GM12875 (cell line): ENCODE data around the gene CBY3.

Source experiments
- H3K4me3 ChIP-seq: one replicate; pipeline ENCODE4 v1.5.1; 2011; ENCODE audit warnings: low read depth, low read length, control low read depth
- CTCF ChIP-seq: IDR thresholded peaks from 2 replicates; pipeline ENCODE4 v1.5.1; 2011; ENCODE audit warnings: low read depth, mild to moderate bottlenecking, control low read depth, inconsistent platforms, low read length, moderate library complexity, borderline replicate concordance; ENCODE audit not compliant: insufficient read depth

The CBY3 gene

GRCh38 chr5:179680780-179681401, at the start of gene CBY3:
Gene CBY3 (minus strand): TSS chr5:179681034. CDS start chr5:179680918, 116 bp downstream.
- no peak for TF ChIP-seq CTCF
- no peak within 1 kb of the TSS for H3K4me3 ChIP-seq

GRCh38 chr5:179730356-179730755, 49.5 kb upstream of the CBY3 start:
- TF ChIP-seq CTCF, result no peak
- H3K4me3 ChIP-seq, result no peak overlapping the region

GRCh38 chr5:179729727-179730126, 48.9 kb upstream of the CBY3 start:
- no peak for TF ChIP-seq CTCF

GRCh38 chr5:179729303-179729702, 48.5 kb upstream of the CBY3 start:
- no peak for TF ChIP-seq CTCF

More at GRCh38 chr5:179729727-179730126, 48.9 kb upstream of the CBY3 start:
- H3K4me3 ChIP-seq, result no peak overlapping the region

GRCh38 chr5:179727106-179727505, 46.3 kb upstream of the CBY3 start:
- no peak for TF ChIP-seq CTCF
- H3K4me3 ChIP-seq, result no peak overlapping the region

More at GRCh38 chr5:179729303-179729702, 48.5 kb upstream of the CBY3 start:
- H3K4me3 ChIP-seq, result no peak overlapping the region

- no peak overlapping the region for H3K4me3 ChIP-seq
- TF ChIP-seq CTCF, result no peak
Observed at GRCh38 chr5:179724163-179724562, 43.3 kb upstream of the CBY3 start.

GRCh38 chr5:179720222-179720621, 39.4 kb upstream of the CBY3 start:
- no peak for TF ChIP-seq CTCF
- no peak overlapping the region for H3K4me3 ChIP-seq
